ENCODE data around the gene CYP2S1. TPM values are rescaled to one million over a fixed set of nuclear protein-coding genes. Genes with fewer than 3 reads are reported as not detected.
A peak's percentile ranks its signal among the peaks of the same experiment; 100 is the strongest.

Gene CYP2S1, protein sequence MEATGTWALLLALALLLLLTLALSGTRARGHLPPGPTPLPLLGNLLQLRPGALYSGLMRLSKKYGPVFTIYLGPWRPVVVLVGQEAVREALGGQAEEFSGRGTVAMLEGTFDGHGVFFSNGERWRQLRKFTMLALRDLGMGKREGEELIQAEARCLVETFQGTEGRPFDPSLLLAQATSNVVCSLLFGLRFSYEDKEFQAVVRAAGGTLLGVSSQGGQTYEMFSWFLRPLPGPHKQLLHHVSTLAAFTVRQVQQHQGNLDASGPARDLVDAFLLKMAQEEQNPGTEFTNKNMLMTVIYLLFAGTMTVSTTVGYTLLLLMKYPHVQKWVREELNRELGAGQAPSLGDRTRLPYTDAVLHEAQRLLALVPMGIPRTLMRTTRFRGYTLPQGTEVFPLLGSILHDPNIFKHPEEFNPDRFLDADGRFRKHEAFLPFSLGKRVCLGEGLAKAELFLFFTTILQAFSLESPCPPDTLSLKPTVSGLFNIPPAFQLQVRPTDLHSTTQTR
- 0.54 and 0.83 TPM in 2 replicates for total RNA-seq (2012; rRNA removed)
- polyA plus RNA-seq (2012; rRNA removed): 0.98 and 2.1 TPM in 2 replicates
- polyA plus RNA-seq (2012; cell fraction: cytosol; rRNA removed): 0.75 and 1.4 TPM in 2 replicates
- 0.77 and 1.2 TPM in 2 replicates for polyA plus RNA-seq (2012; cell fraction: nucleus; rRNA removed; ENCODE audit: low replicate concordance)
- Bru-seq, nascent RNA: percentile 22 among the genes with signal in this experiment
- BruChase-seq, experiment 1, labeled RNA remaining after a 6-hour chase: percentile 21 among the genes with signal in this experiment
- BruChase-seq, experiment 2, labeled RNA remaining after a 2-hour chase: percentile 10 among the genes with signal in this experiment
- long read RNA-seq, partial matches to known transcripts: 1 of 3 reads
- long read RNA-seq, other reads (novel, unspliced or antisense): 1 of 3 reads

DNA sequence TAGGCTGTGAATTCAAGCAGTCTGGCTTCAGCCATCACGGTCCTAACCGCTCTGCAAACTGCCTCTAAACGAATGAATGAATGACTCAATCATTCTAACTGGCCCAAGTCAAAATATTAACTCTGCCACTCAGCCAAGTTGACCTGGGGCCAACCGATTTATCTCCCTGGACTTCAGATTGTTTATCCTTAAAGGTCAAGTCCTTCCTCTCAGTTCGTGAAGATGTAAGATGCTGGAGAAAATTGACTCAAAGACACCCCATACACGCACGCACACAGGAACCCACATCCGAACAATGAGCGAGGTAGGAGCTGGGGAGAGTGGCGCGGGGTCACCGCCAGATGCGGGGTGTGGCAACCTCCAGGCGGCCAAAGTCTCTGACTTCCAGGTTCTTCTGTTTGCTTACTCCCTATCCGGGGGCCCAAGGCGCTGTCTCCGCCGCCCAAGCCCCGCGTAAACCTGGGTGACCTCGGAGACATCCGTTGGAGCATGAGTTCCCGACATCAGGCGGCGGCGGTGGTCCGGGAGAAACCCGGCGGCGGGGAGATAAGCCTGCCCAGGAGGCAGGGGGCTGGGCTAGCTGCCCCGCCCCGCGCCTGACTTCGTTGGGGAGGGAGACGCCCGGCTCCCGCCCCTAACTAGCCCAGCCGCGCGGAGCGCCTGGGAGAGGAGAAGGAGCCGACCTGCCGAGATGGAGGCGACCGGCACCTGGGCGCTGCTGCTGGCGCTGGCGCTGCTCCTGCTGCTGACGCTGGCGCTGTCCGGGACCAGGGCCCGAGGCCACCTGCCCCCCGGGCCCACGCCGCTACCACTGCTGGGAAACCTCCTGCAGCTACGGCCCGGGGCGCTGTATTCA lies at the start of gene CYP2S1:
Gene CYP2S1 (plus strand): TSS at position 646 of the 856 bp plus-strand sequence. CDS start 46 bp downstream, at position 692.
- Histone ChIP-seq H3K36me3 (ENCODE audit: control insufficient read depth, insufficient read depth, low read length) (no peaks in the 10 kb centered on the region), H4K8ac (ENCODE audit: low read depth in 2 of 2, low read length in 2 of 2) (0 out of 4 replicates have a peak within 1 kb of the TSS, but pooled peaks have one; percentile 31 to 44), H2BK120ac (ENCODE audit: low read depth, low read length) (no peak within 1 kb of the TSS; the same call in 1 of the 2 replicates), H3K14ac (replicated peaks; ENCODE audit: low read depth, low read length) (no peak within 1 kb of the TSS), H2AFZ (replicated peaks; ENCODE audit: low read length, poor library complexity) (peak within 1 kb of the TSS; percentile 84), H4K5ac (ENCODE audit: low read depth, low read length) (no peak within 1 kb of the TSS), H3K4me1 (ENCODE audit: control insufficient read depth, insufficient read depth, low read length) (peaks cover 3% of the 10 kb centered on the region; the same call in 1 of the 2 replicates), H3K27ac (ENCODE audit: insufficient read depth, low read length) (no peak within 1 kb of the TSS), H3K9me3 (ENCODE audit: control insufficient read depth, insufficient read depth, low read length) (no peaks in the 10 kb centered on the region), H3K9ac (ENCODE audit: low read depth, low read length) (peak within 1 kb of the TSS; percentile 19; the same call in 1 of the 2 replicates), H3K56ac (ENCODE audit: extremely low read depth, insufficient read depth, low read length) (no peak within 1 kb of the TSS), H4K91ac (ENCODE audit: insufficient read depth, low read depth, low read length) (no peak within 1 kb of the TSS), H3K18ac (ENCODE audit: low read depth, low read length) (no peak within 1 kb of the TSS), H2BK15ac (ENCODE audit: low read depth, low read length) (no peak within 1 kb of the TSS), H2AK9ac (replicated peaks; ENCODE audit: low read depth, low read length, poor library complexity) (peak within 1 kb of the TSS; percentile 73), H3K79me1 (ENCODE audit: low read depth in 1 of 2, low read length in 2 of 2) (no peaks in the 10 kb centered on the region; a peak in 1 of 4 replicates), H2BK20ac (ENCODE audit: low read depth, low read length) (no peak within 1 kb of the TSS), H3K4ac (ENCODE audit: low read depth, low read length) (peak within 1 kb of the TSS; percentile 35), H3K4me3 (ENCODE audit: insufficient read depth, low read depth, low read length) (peak within 1 kb of the TSS; percentile 33), H3K4me2 (ENCODE audit: low read depth, low read length) (peak within 1 kb of the TSS; percentile 58), H2BK5ac (ENCODE audit: low read depth, low read length, poor library complexity, severe bottlenecking) (no peak within 1 kb of the TSS), H2AK5ac (ENCODE audit: low read depth, low read length) (peak within 1 kb of the TSS; percentile 49; the same call in 1 of the 2 replicates), H3K27me3 (ENCODE audit: control insufficient read depth, insufficient read depth, low read length) (no peaks in the 10 kb centered on the region; the same call in 1 of the 2 replicates), H3K23ac (ENCODE audit: low read depth, low read length) (no peak within 1 kb of the TSS), H4K20me1 (ENCODE audit: insufficient read depth, low read length) (no peaks in the 10 kb centered on the region), H3K9me1 (ENCODE audit: insufficient read depth, low read length) (peaks cover 4% of the 10 kb centered on the region; the same call in 1 of the 2 replicates)
- in situ Hi-C loops (cut with MboI; ENCODE audit: low sequenced_read_pairs) (no loop called here), dilution Hi-C loops (cut with HindIII; ENCODE audit: low sequenced_read_pairs, unreplicated experiment) (no loop called here), intact Hi-C loops (cut with micrococcal nuclease) (no loop called here)
- WGBS, 2 experiments (ENCODE audit: extremely low coverage in 2 of 2, insufficient read length in 1 of 2): 2% methylated on average over 24 of the region's 58 CpGs; no CpG with 5 or more reads in 1 of the 2 experiments
- DNase-seq (peak; percentile 22), ATAC-seq (ENCODE audit: low read depth) (peak; percentile 78)
- BruUV-seq (replicated peaks): no TSS peak
- ChIA-PET POLR2A (ENCODE audit: unreplicated experiment) (no interaction called here), CTCF (interaction anchor here (0.5 to 0.8 kb wide), 2 partner anchors 11 to 14 kb away, joined by 3 to 4 read pairs; no protein-coding TSS in a partner anchor)
- TF ChIP-seq, protein P1, sequence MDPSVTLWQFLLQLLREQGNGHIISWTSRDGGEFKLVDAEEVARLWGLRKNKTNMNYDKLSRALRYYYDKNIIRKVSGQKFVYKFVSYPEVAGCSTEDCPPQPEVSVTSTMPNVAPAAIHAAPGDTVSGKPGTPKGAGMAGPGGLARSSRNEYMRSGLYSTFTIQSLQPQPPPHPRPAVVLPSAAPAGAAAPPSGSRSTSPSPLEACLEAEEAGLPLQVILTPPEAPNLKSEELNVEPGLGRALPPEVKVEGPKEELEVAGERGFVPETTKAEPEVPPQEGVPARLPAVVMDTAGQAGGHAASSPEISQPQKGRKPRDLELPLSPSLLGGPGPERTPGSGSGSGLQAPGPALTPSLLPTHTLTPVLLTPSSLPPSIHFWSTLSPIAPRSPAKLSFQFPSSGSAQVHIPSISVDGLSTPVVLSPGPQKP (IDR thresholded peaks at IDR 0.05; ENCODE audit: borderline replicate concordance, low read depth, low read length): no peak
- no peak for TF ChIP-seq MAZ (IDR thresholded peaks at IDR 0.05; ENCODE audit: borderline replicate concordance, low read depth, low read length)
- no peak for TF ChIP-seq RAD21 (IDR thresholded peaks at IDR 0.05; ENCODE audit: low read length)
- TF ChIP-seq BHLHE40 (IDR thresholded peaks at IDR 0.05; ENCODE audit: low read depth, low read length): no peak
- no peak for TF ChIP-seq POLR2A (IDR thresholded peaks at IDR 0.05; ENCODE audit: low read depth, low read length)
- TF ChIP-seq, protein P2, sequence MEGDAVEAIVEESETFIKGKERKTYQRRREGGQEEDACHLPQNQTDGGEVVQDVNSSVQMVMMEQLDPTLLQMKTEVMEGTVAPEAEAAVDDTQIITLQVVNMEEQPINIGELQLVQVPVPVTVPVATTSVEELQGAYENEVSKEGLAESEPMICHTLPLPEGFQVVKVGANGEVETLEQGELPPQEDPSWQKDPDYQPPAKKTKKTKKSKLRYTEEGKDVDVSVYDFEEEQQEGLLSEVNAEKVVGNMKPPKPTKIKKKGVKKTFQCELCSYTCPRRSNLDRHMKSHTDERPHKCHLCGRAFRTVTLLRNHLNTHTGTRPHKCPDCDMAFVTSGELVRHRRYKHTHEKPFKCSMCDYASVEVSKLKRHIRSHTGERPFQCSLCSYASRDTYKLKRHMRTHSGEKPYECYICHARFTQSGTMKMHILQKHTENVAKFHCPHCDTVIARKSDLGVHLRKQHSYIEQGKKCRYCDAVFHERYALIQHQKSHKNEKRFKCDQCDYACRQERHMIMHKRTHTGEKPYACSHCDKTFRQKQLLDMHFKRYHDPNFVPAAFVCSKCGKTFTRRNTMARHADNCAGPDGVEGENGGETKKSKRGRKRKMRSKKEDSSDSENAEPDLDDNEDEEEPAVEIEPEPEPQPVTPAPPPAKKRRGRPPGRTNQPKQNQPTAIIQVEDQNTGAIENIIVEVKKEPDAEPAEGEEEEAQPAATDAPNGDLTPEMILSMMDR (conservative IDR thresholded peaks at IDR 0.05; ENCODE audit: low read depth, low read length): no peak
- TF ChIP-seq FOS (IDR thresholded peaks at IDR 0.05; ENCODE audit: low read depth, low read length): no peak
- TF ChIP-seq RCOR1 (IDR thresholded peaks at IDR 0.05; ENCODE audit: insufficient replicate concordance, low read length): no peak
- TF ChIP-seq SMC3 (IDR thresholded peaks at IDR 0.05; ENCODE audit: low read depth, low read length): no peak
- TF ChIP-seq MAFK (IDR thresholded peaks at IDR 0.05; ENCODE audit: low read depth, low read length): no peak
- TF ChIP-seq CHD1 (IDR thresholded peaks at IDR 0.05; ENCODE audit: low read depth, low read length): no peak
